GM12872 (cell line): ENCODE results near the gene MTUS2.

Experiments
- TF ChIP-seq, protein P1 (sequence below): IDR thresholded peaks from 3 replicates; pipeline ENCODE4 v1.5.1; 2011; ENCODE audit warnings: low read depth, mild to moderate bottlenecking, low read length, moderate library complexity; ENCODE audit not compliant: insufficient read depth

MTUS2 gene

DNA sequence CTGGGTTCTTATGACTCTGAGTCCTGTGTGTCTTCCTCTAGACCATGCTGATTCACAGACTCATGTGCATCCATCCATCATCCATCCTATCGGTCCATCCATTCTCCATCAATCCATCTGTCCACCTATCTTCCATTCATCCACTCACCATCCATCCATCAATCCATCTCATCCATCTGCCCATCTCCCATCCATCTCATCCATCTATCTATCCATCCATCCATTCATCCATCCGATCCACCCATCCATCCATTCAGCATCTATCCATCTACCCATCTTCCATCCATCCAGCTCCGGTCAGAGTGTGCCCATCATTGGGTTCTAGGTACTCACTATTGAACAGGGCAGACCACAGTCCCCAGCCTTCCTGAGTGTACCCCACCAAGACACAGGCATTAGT lies 699.8 kb downstream of the MTUS2 start:
- TF ChIP-seq, protein P1, sequence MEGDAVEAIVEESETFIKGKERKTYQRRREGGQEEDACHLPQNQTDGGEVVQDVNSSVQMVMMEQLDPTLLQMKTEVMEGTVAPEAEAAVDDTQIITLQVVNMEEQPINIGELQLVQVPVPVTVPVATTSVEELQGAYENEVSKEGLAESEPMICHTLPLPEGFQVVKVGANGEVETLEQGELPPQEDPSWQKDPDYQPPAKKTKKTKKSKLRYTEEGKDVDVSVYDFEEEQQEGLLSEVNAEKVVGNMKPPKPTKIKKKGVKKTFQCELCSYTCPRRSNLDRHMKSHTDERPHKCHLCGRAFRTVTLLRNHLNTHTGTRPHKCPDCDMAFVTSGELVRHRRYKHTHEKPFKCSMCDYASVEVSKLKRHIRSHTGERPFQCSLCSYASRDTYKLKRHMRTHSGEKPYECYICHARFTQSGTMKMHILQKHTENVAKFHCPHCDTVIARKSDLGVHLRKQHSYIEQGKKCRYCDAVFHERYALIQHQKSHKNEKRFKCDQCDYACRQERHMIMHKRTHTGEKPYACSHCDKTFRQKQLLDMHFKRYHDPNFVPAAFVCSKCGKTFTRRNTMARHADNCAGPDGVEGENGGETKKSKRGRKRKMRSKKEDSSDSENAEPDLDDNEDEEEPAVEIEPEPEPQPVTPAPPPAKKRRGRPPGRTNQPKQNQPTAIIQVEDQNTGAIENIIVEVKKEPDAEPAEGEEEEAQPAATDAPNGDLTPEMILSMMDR: no peak

DNA sequence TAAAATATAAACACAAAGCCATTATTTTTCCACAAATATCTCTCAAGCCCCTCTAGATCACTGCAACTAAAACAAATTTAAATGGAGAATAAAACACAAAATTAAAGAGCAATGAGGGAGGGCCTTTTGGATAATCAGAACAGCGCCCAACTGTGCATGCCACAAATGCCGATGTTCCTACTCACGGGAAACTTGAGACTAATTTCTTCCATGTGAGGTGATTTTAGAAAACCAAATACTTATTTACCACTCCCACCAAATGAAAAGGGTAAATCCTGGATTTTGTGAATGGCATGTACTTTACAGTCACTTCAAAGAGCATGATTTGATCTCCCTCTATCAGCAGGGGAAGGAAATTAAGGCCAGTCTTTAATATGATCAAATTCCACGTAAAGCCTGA lies 700.5 kb downstream of the MTUS2 start:
- TF ChIP-seq, protein P1: no peak

DNA sequence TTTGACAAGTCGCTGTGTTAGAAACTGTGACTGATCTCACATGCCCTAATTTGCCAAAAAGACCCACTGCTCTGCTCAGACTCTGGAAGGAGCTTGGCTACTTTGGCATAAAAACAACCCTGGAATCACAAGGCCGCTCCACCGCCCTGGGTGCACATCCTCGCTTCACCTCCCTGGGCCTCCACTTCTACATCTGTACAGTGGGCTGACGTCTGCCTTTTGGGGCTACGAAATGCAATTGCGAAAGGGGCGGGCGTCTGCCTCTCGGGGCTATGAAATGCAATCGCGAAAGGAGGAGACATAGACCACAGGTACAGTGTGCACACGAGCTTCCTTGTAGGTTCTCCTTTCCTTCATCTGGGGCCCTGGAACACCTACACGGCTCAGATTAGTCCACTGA lies 701.2 kb downstream of the MTUS2 start:
- TF ChIP-seq, protein P1: no peak

DNA sequence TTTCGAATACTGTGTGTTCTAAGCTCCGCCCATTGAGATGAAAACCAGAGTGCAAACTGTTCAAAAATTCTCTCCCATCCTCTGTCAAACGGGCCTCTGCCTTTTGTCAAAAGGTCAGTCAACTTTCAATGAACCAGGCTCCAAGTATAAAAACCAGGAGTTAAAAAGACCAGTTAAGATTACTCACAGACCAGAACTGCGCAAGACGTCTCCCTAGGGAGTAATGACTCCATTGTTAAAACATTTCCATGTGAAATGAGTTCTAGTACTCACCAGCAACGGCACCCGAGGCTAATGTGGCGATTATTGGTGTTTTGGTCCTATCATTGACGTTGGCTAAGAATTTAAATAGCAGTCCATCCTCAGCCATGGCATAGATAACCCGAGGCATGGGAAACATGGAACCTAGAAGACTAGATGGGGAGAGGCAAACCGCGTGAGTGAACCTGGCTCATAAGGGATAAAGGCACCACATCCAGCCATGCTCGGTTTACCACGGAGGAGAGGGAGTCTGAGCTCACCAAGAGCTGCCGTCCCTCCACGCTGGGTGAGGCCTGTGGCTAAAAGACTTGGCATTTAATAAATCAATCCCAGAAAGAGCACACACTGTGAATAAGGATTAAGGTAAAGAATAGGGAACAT lies 702.0 kb downstream of the MTUS2 start:
- TF ChIP-seq, protein P1: no peak

DNA sequence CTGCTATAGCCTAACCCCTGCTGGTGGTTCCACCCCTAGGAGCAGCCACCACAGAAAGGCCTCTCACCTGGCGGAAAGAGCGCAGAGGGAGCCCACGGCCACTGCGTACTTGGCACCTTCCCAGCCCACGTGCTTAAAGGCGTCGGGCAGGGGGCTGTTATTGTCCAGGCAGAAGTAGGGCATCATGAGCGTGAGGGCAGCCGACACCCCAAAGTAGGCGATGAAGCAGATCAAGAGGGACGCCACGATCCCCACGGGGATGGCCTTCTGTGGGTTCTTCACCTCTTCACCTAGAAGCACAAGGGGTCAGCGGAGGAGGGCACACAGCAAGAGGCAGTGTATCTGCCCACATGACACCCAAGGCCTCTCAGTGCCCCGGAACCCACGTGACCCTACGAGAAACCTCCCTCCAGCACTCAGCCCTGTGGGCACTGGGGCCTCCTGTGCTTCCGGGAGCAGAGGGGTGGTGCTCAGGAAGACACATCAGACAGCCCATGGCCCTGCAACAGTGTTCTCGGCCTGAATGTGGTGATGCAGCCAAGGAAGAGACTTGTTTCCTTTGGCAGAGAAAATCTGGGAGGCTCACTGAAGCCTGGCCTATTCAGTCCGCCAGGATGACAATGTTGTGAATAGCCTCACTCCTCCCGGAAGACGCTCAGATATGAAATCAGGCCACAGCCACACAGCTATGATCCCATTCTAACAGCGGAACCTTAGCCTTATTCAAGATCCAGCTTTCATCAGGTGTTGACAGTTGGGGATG lies 703.2 kb downstream of the MTUS2 start:
- TF ChIP-seq, protein P1: no peak

DNA sequence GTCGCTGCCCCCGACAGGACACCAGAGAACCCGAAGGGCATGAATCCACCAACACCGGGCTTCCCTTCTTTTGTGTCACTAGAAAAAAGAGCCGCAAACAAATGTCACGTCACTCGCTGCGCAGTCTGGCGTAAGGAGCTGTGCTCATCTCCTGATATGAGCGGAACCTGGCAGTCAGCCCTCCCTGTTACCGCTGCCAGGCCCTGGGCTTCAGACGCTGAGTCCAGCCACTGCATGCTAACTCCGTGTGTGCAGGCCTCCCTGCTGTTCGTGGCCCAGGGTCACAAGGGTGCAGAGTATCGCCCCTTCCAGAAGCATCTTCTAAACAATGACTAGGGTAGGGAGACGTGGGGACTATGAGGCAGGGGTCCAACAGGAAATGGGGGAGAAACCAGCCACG lies 704.0 kb downstream of the MTUS2 start:
- TF ChIP-seq, protein P1: no peak

DNA sequence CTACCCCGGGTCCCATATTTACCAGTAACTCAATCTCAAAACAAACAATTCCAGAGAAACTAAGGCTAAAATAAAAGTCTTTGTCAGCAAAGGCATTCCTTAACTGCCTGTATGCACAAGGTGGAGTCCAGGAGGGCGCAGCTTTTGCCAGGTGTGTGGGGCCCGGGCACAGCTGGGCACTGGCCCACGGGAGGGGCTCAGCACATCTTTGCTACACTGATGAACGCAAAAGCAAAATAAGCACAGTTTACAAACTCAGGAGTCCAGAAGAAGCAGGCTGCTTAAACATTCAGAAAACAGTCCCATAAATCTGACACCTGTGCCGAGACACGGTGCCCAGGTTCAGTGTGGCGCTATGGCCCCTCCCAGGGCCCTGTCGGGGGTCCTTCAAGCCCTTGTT lies 704.5 kb downstream of the MTUS2 start:
- TF ChIP-seq, protein P1: no peak
